ENCODE measurements around the gene ZNF428.

ZNF428 gene

DNA sequence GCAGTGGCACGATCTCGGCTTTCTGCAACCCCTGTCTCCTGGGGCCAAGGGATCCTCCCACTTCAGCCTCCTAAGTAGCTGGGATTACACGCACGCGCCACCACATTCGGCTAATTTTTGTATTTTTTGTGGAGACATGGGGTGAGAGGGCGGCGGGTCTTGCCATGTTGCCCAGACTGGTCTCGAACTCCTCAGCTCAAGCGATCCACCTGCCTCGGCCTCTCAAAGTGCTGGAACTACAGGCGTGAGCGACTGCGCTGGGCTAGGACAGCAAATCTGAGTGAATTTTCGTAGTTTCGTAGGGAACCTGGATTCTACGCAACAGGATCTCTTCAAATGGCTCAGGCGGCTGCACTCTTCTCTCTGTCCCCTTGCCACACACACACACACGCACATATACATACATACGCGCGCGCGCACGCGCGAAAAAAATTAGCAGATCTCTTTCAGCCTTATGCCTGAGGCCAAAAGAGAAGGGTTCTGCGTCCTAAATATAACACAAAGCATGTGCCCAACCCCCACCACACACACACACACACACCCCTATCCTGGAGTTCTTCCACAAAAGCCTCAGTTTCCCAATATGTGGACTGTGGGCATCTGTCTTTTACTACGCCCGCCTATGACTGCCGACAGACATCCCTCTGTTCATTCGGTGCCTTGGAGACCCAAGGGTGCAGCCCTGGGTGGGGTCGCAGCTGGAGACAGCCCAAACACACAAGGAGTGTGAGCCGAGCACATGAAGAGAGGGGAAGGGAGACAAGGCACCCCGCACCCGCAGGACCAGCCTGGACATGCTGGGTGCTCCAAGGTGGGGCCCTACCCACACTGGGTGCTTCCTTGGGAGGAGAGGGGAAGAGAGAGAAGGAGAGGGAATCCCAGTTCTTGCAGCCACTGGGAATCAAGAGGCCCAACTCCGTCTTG lies 43.2 kb downstream of the ZNF428 start:
- DNase-seq = no peak
- peak overlapping the region; percentile 47 for H3K4me3 ChIP-seq (ENCODE audit: low read depth, low read length)

GRCh38 chr19:43575156-43575950 lies 44.1 kb downstream of the ZNF428 start, which contains the start of the genes PINLYP and XRCC1:
PINLYP (plus strand) TSS chr19:43575801; CDS start chr19:43577192, 1,391 bp downstream.
XRCC1 (minus strand) TSS chr19:43575527; CDS start chr19:43575458, 69 bp downstream.
- TF ChIP-seq, protein P1, sequence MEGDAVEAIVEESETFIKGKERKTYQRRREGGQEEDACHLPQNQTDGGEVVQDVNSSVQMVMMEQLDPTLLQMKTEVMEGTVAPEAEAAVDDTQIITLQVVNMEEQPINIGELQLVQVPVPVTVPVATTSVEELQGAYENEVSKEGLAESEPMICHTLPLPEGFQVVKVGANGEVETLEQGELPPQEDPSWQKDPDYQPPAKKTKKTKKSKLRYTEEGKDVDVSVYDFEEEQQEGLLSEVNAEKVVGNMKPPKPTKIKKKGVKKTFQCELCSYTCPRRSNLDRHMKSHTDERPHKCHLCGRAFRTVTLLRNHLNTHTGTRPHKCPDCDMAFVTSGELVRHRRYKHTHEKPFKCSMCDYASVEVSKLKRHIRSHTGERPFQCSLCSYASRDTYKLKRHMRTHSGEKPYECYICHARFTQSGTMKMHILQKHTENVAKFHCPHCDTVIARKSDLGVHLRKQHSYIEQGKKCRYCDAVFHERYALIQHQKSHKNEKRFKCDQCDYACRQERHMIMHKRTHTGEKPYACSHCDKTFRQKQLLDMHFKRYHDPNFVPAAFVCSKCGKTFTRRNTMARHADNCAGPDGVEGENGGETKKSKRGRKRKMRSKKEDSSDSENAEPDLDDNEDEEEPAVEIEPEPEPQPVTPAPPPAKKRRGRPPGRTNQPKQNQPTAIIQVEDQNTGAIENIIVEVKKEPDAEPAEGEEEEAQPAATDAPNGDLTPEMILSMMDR (IDR thresholded peaks at IDR 0.05; ENCODE audit: low read depth, low read length) = no peak
- H3K4me3 ChIP-seq (ENCODE audit: low read depth, low read length) = peak within 1 kb of the TSS; percentile 98
- no peaks in the 10 kb centered on the region for H3K9me3 ChIP-seq
- no peaks in the 10 kb centered on the region for H3K36me3 ChIP-seq
- DNase-seq = peak; percentile 98
- H3K4me1 ChIP-seq = no peaks in the 10 kb centered on the region
- H3K27me3 ChIP-seq = no peaks in the 10 kb centered on the region

More for the DNA sequence above, 43.2 kb downstream of the ZNF428 start:
- Histone ChIP-seq H3K27me3 (no peaks in the 10 kb centered on the region), H3K4me1 (no peaks in the 10 kb centered on the region), H3K36me3 (no peaks in the 10 kb centered on the region), H3K9me3 (no peaks in the 10 kb centered on the region)
- TF ChIP-seq, protein P1 (IDR thresholded peaks at IDR 0.05; ENCODE audit: low read depth, low read length) = no peak

- no peaks in the 10 kb centered on the region for H3K4me1 ChIP-seq
- H3K27me3 ChIP-seq = no peaks in the 10 kb centered on the region
- TF ChIP-seq, protein P1 (IDR thresholded peaks at IDR 0.05; ENCODE audit: low read depth, low read length) = 0 out of 2 replicates have a peak, but pooled peaks have one; percentile 2
- no peaks in the 10 kb centered on the region for H3K36me3 ChIP-seq
- DNase-seq = no peak
- H3K4me3 ChIP-seq (ENCODE audit: low read depth, low read length) = peak overlapping the region; percentile 98
- H3K9me3 ChIP-seq = no peaks in the 10 kb centered on the region
Measured at GRCh38 chr19:43574424-43575155, 44.8 kb downstream of the ZNF428 start.

DNA sequence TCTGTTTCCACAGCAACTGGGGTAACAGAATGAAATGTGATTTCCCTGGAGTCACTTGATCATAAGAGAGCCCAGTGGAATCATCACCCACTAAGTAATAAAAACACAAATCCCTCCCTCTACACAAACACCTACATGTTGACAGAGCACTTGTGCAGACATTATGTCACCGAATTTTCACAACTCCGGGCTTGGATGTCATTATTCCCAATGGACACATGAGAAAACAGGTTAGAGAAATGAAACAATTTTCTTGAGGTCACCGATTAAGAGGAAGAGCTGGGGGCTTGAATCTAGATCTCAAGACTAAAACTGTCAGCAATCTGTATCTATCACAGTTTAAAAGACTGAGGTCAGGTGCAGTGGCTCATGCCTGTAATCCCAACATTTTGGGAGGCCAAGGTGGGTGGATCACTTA lies 47.2 kb downstream of the ZNF428 start:
- Histone ChIP-seq H3K36me3 (no peaks in the 10 kb centered on the region), H3K9me3 (no peaks in the 10 kb centered on the region), H3K4me3 (ENCODE audit: low read depth, low read length) (no peak overlapping the region), H3K4me1 (no peaks in the 10 kb centered on the region), H3K27me3 (no peaks in the 10 kb centered on the region)
- DNase-seq = no peak
- TF ChIP-seq, protein P1 (IDR thresholded peaks at IDR 0.05; ENCODE audit: low read depth, low read length) = no peak

GRCh38 chr19:43570174-43570791 lies 49.1 kb downstream of the ZNF428 start:
- TF ChIP-seq, protein P1 (IDR thresholded peaks at IDR 0.05; ENCODE audit: low read depth, low read length) = no peak
- DNase-seq = no peak
- Histone ChIP-seq H3K27me3 (no peaks in the 10 kb centered on the region), H3K9me3 (no peaks in the 10 kb centered on the region), H3K4me3 (ENCODE audit: low read depth, low read length) (no peak overlapping the region), H3K4me1 (no peaks in the 10 kb centered on the region), H3K36me3 (no peaks in the 10 kb centered on the region)
